Liver (tissue), 3 donors: ENCODE results near the gene ZNF211.

Source experiments
- ATF3 ChIP-seq: IDR thresholded peaks from 2 replicates; pipeline ENCODE4 v1.6.1; 2016; ENCODE audit warnings: antibody characterized with exemption
- EGR1 ChIP-seq, 2 donors: IDR thresholded peaks; 2 replicates each; pipeline ENCODE4 v1.6.1; 2016 to 2018; ENCODE audit warnings: antibody characterized with exemption in 2 of 2, low read depth in 2 of 2
- RAD21 ChIP-seq, 2 donors: IDR thresholded peaks; 2 replicates each; pipeline ENCODE4 v1.6.1; 2016; ENCODE audit warnings: antibody characterized with exemption in 2 of 2, mild to moderate bottlenecking in 2 of 2
- REST ChIP-seq: IDR thresholded peaks from 2 replicates; pipeline ENCODE4 v1.6.1; 2016; ENCODE audit warnings: antibody characterized with exemption, mild to moderate bottlenecking
- SP1 ChIP-seq: IDR thresholded peaks from 2 replicates; pipeline ENCODE4 v1.6.1; 2018; ENCODE audit warnings: antibody characterized with exemption, mild to moderate bottlenecking
- YY1 ChIP-seq: IDR thresholded peaks from 2 replicates; pipeline ENCODE4 v1.6.1; 2016; ENCODE audit warnings: antibody characterized with exemption, mild to moderate bottlenecking
- TF ChIP-seq, protein P1 (sequence below): fragments of 150-350 bp; IDR thresholded peaks from 2 replicates; pipeline ENCODE4 v1.5.1; 2017; ENCODE audit warnings: improper control_type of control experiment, low read depth, low read length; ENCODE audit not compliant: missing input control
- TF ChIP-seq, protein P2 (sequence below): IDR thresholded peaks from 2 replicates; pipeline ENCODE4 v1.6.1; 2016; ENCODE audit warnings: antibody characterized with exemption
- donor health status: healthy.
- donor health status: healthy.

DNA sequence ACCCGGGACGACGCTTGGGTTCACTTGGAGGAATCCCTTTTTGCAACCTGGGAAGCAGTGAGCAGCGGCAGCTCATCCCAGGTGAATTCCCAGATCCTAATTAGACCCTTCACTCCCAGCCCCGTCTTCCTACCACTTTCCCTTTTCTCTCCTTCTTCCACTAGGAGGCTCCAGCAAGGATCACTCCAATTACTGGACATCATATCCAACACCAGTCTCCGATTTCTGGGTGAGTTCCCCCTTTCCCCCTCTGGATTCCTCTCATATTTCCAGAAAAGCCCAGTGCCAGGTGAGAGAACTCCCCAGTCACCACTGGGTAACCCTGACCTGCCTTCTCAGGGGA, 18.7 kb downstream of the ZNF211 start:
- TF ChIP-seq, protein P1, sequence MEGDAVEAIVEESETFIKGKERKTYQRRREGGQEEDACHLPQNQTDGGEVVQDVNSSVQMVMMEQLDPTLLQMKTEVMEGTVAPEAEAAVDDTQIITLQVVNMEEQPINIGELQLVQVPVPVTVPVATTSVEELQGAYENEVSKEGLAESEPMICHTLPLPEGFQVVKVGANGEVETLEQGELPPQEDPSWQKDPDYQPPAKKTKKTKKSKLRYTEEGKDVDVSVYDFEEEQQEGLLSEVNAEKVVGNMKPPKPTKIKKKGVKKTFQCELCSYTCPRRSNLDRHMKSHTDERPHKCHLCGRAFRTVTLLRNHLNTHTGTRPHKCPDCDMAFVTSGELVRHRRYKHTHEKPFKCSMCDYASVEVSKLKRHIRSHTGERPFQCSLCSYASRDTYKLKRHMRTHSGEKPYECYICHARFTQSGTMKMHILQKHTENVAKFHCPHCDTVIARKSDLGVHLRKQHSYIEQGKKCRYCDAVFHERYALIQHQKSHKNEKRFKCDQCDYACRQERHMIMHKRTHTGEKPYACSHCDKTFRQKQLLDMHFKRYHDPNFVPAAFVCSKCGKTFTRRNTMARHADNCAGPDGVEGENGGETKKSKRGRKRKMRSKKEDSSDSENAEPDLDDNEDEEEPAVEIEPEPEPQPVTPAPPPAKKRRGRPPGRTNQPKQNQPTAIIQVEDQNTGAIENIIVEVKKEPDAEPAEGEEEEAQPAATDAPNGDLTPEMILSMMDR = no peak
- no peak for TF ChIP-seq YY1
- no peak for TF ChIP-seq ATF3
- no peak for TF ChIP-seq RAD21 (IDR thresholded peaks at IDR 0.05)
- no peak for TF ChIP-seq REST
- TF ChIP-seq EGR1 (IDR thresholded peaks at IDR 0.05; ENCODE audit: low read depth in 2 of 2) = no peak
- TF ChIP-seq SP1 = no peak
- TF ChIP-seq, protein P2, sequence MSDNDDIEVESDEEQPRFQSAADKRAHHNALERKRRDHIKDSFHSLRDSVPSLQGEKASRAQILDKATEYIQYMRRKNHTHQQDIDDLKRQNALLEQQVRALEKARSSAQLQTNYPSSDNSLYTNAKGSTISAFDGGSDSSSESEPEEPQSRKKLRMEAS = no peak
